Smooth muscle cell of bladder (primary cell): ENCODE results near the gene EID1. TPM values are rescaled to one million over a fixed set of nuclear protein-coding genes. Genes with fewer than 3 reads are reported as not detected.

Experiments
- total RNA-seq: library from RNA; depleted of rRNA; stranded (reverse); fragments of >200 nt; gene quantifications from 2 replicates; pipeline ENCODE4 v1.2.3, GENCODE V29; 2014

Gene EID1
- total RNA-seq: 272 and 359 TPM in 2 replicates

GRCh38 chr15:48877630-48878595, at the start of gene EID1:
EID1 (plus strand) TSS chr15:48878134; CDS start chr15:48878177, 43 bp downstream.

Other genes with a start within 250 kb of the EID1 start
- 857 and 873 TPM in 2 replicates for gene FBN1, start 232.4 kb upstream of the EID1 start, total RNA-seq
- 4.7 and 8.0 TPM in 2 replicates for gene CEP152, start 67.1 kb upstream of the EID1 start, total RNA-seq
- 1.8 and 3.8 TPM in 2 replicates for gene SHC4, start 85.8 kb downstream of the EID1 start, total RNA-seq
- 25.2 and 25.9 TPM in 2 replicates for gene SECISBP2L, start 168.3 kb downstream of the EID1 start, total RNA-seq